DOHH2 (cell line): Measurements from ENCODE around the gene KRT6C.
A peak's percentile ranks its signal among the peaks of the same experiment; 100 is the strongest.

Experiments
- H3F3A ChIP-seq: fragments of 200-600 bp; sonication (generic), shearing (Covaris generic); 2 replicates; pipeline ENCODE4 v1.6.0; 2016; ENCODE audit warnings: antibody characterized with exemption, mild to moderate bottlenecking; ENCODE audit not compliant: control insufficient read depth, insufficient read depth
- H3K27ac ChIP-seq: fragments of 200-600 bp; sonication (generic); 2 replicates; pipeline ENCODE4 v1.5.1; 2014; ENCODE audit warnings: low read depth, mild to moderate bottlenecking, low read length, moderate library complexity
- H3K27me3 ChIP-seq: fragments of 200-600 bp; sonication (generic); 2 replicates; pipeline ENCODE4 v1.6.1; 2014; ENCODE audit warnings: mild to moderate bottlenecking, low read length, mixed read lengths; ENCODE audit not compliant: control insufficient read depth
- H3K36me3 ChIP-seq: fragments of 200-600 bp; sonication (generic); 2 replicates; pipeline ENCODE4 v1.6.1; 2014; ENCODE audit warnings: mild to moderate bottlenecking, low read length, moderate library complexity, mixed read lengths; ENCODE audit not compliant: control insufficient read depth
- H3K4me1 ChIP-seq: fragments of 200-600 bp; sonication (generic); 2 replicates; pipeline ENCODE4 v1.6.1; 2014; ENCODE audit warnings: mild to moderate bottlenecking, low read length, mixed read lengths; ENCODE audit not compliant: control insufficient read depth
- H3K4me2 ChIP-seq: fragments of 200-600 bp; sonication (generic); 2 replicates; pipeline ENCODE4 v1.6.0; 2014; ENCODE audit warnings: mild to moderate bottlenecking, low read length, moderate library complexity
- H3K4me3 ChIP-seq: fragments of 200-600 bp; sonication (generic); 2 replicates; pipeline ENCODE4 v1.5.1; 2014; ENCODE audit warnings: mild to moderate bottlenecking, low read length, mixed read lengths
- H3K79me2 ChIP-seq: fragments of 200-600 bp; sonication (generic); 2 replicates; pipeline ENCODE4 v1.6.1; 2014; ENCODE audit warnings: mild to moderate bottlenecking, low read length, mixed read lengths; ENCODE audit not compliant: control insufficient read depth
- H3K9me2 ChIP-seq: fragments of 200-600 bp; sonication (generic); replicated peaks from 2 replicates; pipeline ENCODE4 v1.6.1; 2014; ENCODE audit warnings: mild to moderate bottlenecking, low read length, mixed read lengths; ENCODE audit not compliant: control insufficient read depth
- H3K9me3 ChIP-seq: fragments of 200-600 bp; sonication (generic); 2 replicates; pipeline ENCODE4 v1.6.1; 2014; ENCODE audit warnings: antibody characterized with exemption, low read length, mixed read lengths; ENCODE audit not compliant: control insufficient read depth, insufficient read depth
- H4K20me1 ChIP-seq: fragments of 200-600 bp; sonication (generic); 2 replicates; pipeline ENCODE4 v1.6.0; 2014; ENCODE audit warnings: low read depth, mild to moderate bottlenecking, antibody characterized with exemption, low read length, moderate library complexity; ENCODE audit not compliant: control insufficient read depth, insufficient read depth
- EZH2phosphoT487 ChIP-seq: fragments of 200-600 bp; sonication (generic); IDR thresholded peaks from 2 replicates; pipeline ENCODE4 v1.6.1; 2017; ENCODE audit warnings: borderline replicate concordance, mild to moderate bottlenecking, antibody characterized with exemption, low read length, moderate library complexity, mixed read lengths
- TF ChIP-seq, protein P1 (sequence below): fragments of 200-600 bp; sonication (generic); IDR thresholded peaks from one replicate; pipeline ENCODE4 v1.5.1; 2014; ENCODE audit warnings: antibody characterized with exemption, mild to moderate bottlenecking, low read depth, low read length; ENCODE audit not compliant: poor library complexity, severe bottlenecking

The KRT6C gene

GRCh38 chr12:52513736-52514135 is 40.1 kb upstream of the KRT6C start:
- no peak for TF ChIP-seq EZH2phosphoT487
- TF ChIP-seq, protein P1, sequence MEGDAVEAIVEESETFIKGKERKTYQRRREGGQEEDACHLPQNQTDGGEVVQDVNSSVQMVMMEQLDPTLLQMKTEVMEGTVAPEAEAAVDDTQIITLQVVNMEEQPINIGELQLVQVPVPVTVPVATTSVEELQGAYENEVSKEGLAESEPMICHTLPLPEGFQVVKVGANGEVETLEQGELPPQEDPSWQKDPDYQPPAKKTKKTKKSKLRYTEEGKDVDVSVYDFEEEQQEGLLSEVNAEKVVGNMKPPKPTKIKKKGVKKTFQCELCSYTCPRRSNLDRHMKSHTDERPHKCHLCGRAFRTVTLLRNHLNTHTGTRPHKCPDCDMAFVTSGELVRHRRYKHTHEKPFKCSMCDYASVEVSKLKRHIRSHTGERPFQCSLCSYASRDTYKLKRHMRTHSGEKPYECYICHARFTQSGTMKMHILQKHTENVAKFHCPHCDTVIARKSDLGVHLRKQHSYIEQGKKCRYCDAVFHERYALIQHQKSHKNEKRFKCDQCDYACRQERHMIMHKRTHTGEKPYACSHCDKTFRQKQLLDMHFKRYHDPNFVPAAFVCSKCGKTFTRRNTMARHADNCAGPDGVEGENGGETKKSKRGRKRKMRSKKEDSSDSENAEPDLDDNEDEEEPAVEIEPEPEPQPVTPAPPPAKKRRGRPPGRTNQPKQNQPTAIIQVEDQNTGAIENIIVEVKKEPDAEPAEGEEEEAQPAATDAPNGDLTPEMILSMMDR: no peak
- no peaks in the 10 kb centered on the region for H3K79me2 ChIP-seq
- H3K27me3 ChIP-seq: no peaks in the 10 kb centered on the region; the same call in 1 of the 2 replicates
- no peak overlapping the region for H3K27ac ChIP-seq
- no peaks in the 10 kb centered on the region for H3K36me3 ChIP-seq
- H3K9me2 ChIP-seq: no peaks in the 10 kb centered on the region
- H4K20me1 ChIP-seq: 0 out of 2 replicates have a peak, but pooled peaks cover 3% of the 10 kb centered on the region
- no peaks in the 10 kb centered on the region for H3F3A ChIP-seq
- H3K4me1 ChIP-seq: no peaks in the 10 kb centered on the region
- no peak overlapping the region for H3K4me3 ChIP-seq
- H3K9me3 ChIP-seq: peaks cover 4% of the 10 kb centered on the region; the same call in 1 of the 2 replicates
- no peak overlapping the region for H3K4me2 ChIP-seq

DNA sequence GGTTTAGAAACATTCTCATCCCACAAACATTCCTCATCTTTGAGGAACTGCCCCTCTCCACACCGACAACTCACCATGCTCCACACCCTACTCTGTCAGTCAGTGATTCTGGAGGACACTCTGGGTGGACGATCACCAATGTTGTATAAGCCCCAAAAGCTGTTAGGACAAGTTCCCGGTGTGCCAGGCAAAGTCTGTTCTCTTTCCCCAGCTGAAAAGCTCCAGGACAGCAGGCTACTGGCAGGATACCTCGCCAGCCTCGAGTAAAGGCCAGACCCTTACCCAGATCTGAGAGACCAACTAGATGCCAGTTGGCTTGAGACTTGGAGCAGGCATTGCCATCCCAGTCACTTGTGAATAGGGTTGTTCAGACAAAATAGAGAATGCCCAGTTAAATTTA is 34.6 kb upstream of the KRT6C start:
- Histone ChIP-seq H3K4me1 (no peaks in the 10 kb centered on the region), H3F3A (no peaks in the 10 kb centered on the region), H3K36me3 (no peaks in the 10 kb centered on the region), H3K27me3 (peaks cover 9% of the 10 kb centered on the region; the same call in 1 of the 2 replicates), H3K4me3 (no peak overlapping the region), H3K79me2 (no peaks in the 10 kb centered on the region), H4K20me1 (no peaks in the 10 kb centered on the region), H3K9me3 (peaks cover 4% of the 10 kb centered on the region; the same call in 1 of the 2 replicates), H3K4me2 (no peak overlapping the region), H3K9me2 (no peaks in the 10 kb centered on the region), H3K27ac (no peak overlapping the region)
- TF ChIP-seq EZH2phosphoT487: no peak
- TF ChIP-seq, protein P1: no peak

DNA sequence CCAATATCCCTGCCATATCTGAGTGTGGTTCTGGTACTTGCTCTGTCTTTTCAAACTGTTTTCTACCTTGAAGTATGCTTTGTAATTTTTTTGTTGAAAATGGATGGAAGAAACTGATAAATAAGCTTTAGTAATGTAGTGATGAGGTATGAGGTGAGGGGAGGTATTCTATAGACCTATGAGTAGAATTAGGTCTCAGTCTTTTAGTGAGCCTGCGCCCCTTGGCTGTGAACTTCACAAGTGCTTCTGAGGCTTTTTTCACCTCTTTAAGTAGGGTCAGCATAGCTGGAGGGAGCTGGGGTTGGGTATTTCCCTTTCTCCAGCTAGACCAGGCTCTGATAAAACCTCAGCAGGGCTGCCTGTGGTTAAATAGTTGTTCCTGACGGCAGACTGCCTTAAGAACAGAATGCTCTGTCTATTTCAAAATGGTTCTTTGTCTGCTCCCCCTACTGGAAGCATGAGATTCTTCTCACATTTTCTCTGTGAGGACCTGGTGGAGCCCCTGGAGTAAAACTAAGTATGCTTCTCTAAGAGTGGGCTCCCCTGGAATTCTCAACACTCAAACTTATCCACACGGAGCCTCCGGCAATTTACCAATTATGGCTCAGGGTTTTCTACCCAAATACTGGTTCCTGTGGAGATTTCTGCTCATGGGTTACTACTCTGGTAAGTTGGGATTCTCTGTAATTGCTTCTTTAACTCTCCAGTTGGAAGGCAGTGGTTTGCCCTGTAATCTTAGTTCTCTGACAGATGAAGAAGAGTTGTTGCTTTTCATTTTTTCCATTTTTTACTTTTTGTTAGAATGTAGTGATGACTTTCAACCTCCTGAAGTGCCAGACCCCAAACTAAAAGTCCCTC is 33.5 kb upstream of the KRT6C start:
- no peaks in the 10 kb centered on the region for H3K79me2 ChIP-seq
- H3K4me3 ChIP-seq: no peak overlapping the region
- no peaks in the 10 kb centered on the region for H3K4me1 ChIP-seq
- H4K20me1 ChIP-seq: no peaks in the 10 kb centered on the region
- H3K36me3 ChIP-seq: no peaks in the 10 kb centered on the region
- no peaks in the 10 kb centered on the region for H3K9me2 ChIP-seq
- no peak overlapping the region for H3K4me2 ChIP-seq
- H3K9me3 ChIP-seq: peaks cover 4% of the 10 kb centered on the region; the same call in 1 of the 2 replicates
- no peaks in the 10 kb centered on the region for H3F3A ChIP-seq
- H3K27me3 ChIP-seq: peaks cover 9% of the 10 kb centered on the region; the same call in 1 of the 2 replicates
- no peak overlapping the region for H3K27ac ChIP-seq
- TF ChIP-seq, protein P1: peak; percentile 58
- no peak for TF ChIP-seq EZH2phosphoT487
